HG03432 (cell line): ENCODE measurements around the gene TCFL5.

Experiments
- ATAC-seq: cut with Tn5 transposase; IDR thresholded peaks from one replicate; pipeline ENCODE4 v1.9.1; 2021; ENCODE audit warnings: mild to moderate bottlenecking, moderate library complexity; ENCODE audit not compliant: unreplicated experiment

Gene TCFL5

GRCh38 chr20:62837790-62838127, 23.9 kb downstream of the TCFL5 start:
- ATAC-seq: no peak

- no peak for ATAC-seq
These were observed 24.6 kb downstream of the TCFL5 start for GRCh38 chr20:62836967-62837490.

GRCh38 chr20:62835931-62836861, 25.4 kb downstream of the TCFL5 start:
- ATAC-seq: no peak

- ATAC-seq: no peak
These were observed 26.5 kb downstream of the TCFL5 start for GRCh38 chr20:62834967-62835730.

- no peak for ATAC-seq
These were observed 28.7 kb downstream of the TCFL5 start for GRCh38 chr20:62832951-62833391.

- no peak for ATAC-seq
These were observed 29.3 kb downstream of the TCFL5 start for GRCh38 chr20:62832212-62832922.

- no peak for ATAC-seq
These were observed 29.8 kb downstream of the TCFL5 start for GRCh38 chr20:62831854-62832211.

- no peak for ATAC-seq
These were observed 30.2 kb downstream of the TCFL5 start for GRCh38 chr20:62831361-62831788.

- ATAC-seq: no peak
These were observed 30.8 kb downstream of the TCFL5 start for GRCh38 chr20:62830821-62831220.

GRCh38 chr20:62830251-62830650, 31.4 kb downstream of the TCFL5 start:
- no peak for ATAC-seq

- no peak for ATAC-seq
These were observed 32.1 kb downstream of the TCFL5 start for GRCh38 chr20:62829231-62830230.

- no peak for ATAC-seq
These were observed 33.0 kb downstream of the TCFL5 start for GRCh38 chr20:62828511-62829230.

- ATAC-seq: no peak
These were observed 33.6 kb downstream of the TCFL5 start for GRCh38 chr20:62828051-62828450.

- ATAC-seq: no peak
These were observed 34.1 kb downstream of the TCFL5 start for GRCh38 chr20:62827311-62828038.

GRCh38 chr20:62826646-62827310, 34.8 kb downstream of the TCFL5 start:
- ATAC-seq: no peak

GRCh38 chr20:62825986-62826645, 35.5 kb downstream of the TCFL5 start:
- ATAC-seq: no peak

GRCh38 chr20:62825333-62825985, 36.2 kb downstream of the TCFL5 start:
- ATAC-seq: no peak
